ENCODE results near the gene SYN1.

GRCh38 chrX:47612418-47612817, 7.2 kb downstream of the SYN1 start:
- TF ChIP-seq EZH2 (IDR thresholded peaks at IDR 0.05; ENCODE audit: low read length) (no peak), CTCF (optimal IDR thresholded peaks at IDR 0.05 in 1 of 3, IDR thresholded peaks at IDR 0.05 in 1 of 3, conservative IDR thresholded peaks at IDR 0.05 in 1 of 3; ENCODE audit: extremely low read depth in 1 of 3, insufficient read depth in 2 of 3, low read length in 3 of 3) (no peak)
